ENCODE results near the gene MED10. TPM values are rescaled to one million over a fixed set of nuclear protein-coding genes. Genes with fewer than 3 reads are reported as not detected.
"Not testable (repeated sequence)": the region's sequence is repeated elsewhere in the genome, so short reads cannot be mapped to it uniquely, and the experiment has no call there.

MED10 gene
- total RNA-seq, 3 donors from 2014 or later: 24.7 to 44.9 (median 27.2) TPM

- DNase-seq: no peak
Observed at GRCh38 chr5:6362846-6363245, 15.5 kb downstream of the MED10 start.

GRCh38 chr5:6361101-6361500, 17.2 kb downstream of the MED10 start:
- ATAC-seq (no peak), DNase-seq (no peak)
- H3K9me3 ChIP-seq: no peaks in the 10 kb centered on the region
- H3K4me1 ChIP-seq (ENCODE audit: low read depth): no peaks in the 10 kb centered on the region
- intact Hi-C loops (cut with DNase I, micrococcal nuclease): no loop called here
- H3K4me3 ChIP-seq: no peak overlapping the region
- H3K36me3 ChIP-seq (ENCODE audit: low read depth): no peaks in the 10 kb centered on the region
- TF ChIP-seq CTCF (IDR thresholded peaks at IDR 0.05): no peak

More at GRCh38 chr5:6362846-6363245, 15.5 kb downstream of the MED10 start:
- TF ChIP-seq CTCF (IDR thresholded peaks at IDR 0.05): no peak
- H3K36me3 ChIP-seq (ENCODE audit: low read depth): no peaks in the 10 kb centered on the region
- ATAC-seq: no peak
- intact Hi-C loops (cut with DNase I, micrococcal nuclease): no loop called here
- no peaks in the 10 kb centered on the region for H3K9me3 ChIP-seq
- no peak overlapping the region for H3K4me3 ChIP-seq
- H3K4me1 ChIP-seq (ENCODE audit: low read depth): no peaks in the 10 kb centered on the region

GRCh38 chr5:6360323-6361072, 17.8 kb downstream of the MED10 start:
- DNase-seq (no peak), ATAC-seq (no peak)
- Histone ChIP-seq H3K9me3 (no peaks in the 10 kb centered on the region), H3K4me3 (no peak overlapping the region), H3K36me3 (ENCODE audit: low read depth) (no peaks in the 10 kb centered on the region), H3K4me1 (ENCODE audit: low read depth) (no peaks in the 10 kb centered on the region)
- intact Hi-C loops (cut with DNase I, micrococcal nuclease): no loop called here
- TF ChIP-seq CTCF (IDR thresholded peaks at IDR 0.05): no peak

- TF ChIP-seq CTCF (IDR thresholded peaks at IDR 0.05): no peak
- H3K9me3 ChIP-seq: no peaks in the 10 kb centered on the region
- DNase-seq (no peak), ATAC-seq (peak; percentile 36)
- no peak overlapping the region for H3K4me3 ChIP-seq
- intact Hi-C loops (cut with DNase I, micrococcal nuclease): no loop called here
- no peaks in the 10 kb centered on the region for H3K36me3 ChIP-seq (ENCODE audit: low read depth)
- H3K4me1 ChIP-seq (ENCODE audit: low read depth): no peaks in the 10 kb centered on the region
Observed at GRCh38 chr5:6359555-6360322, 18.6 kb downstream of the MED10 start.

GRCh38 chr5:6358434-6358820, 19.9 kb downstream of the MED10 start:
- H3K9me3 ChIP-seq: no peaks in the 10 kb centered on the region
- ATAC-seq (no peak), DNase-seq (no peak)
- intact Hi-C loops (cut with DNase I, micrococcal nuclease): no loop called here
- no peaks in the 10 kb centered on the region for H3K4me1 ChIP-seq (ENCODE audit: low read depth)
- H3K36me3 ChIP-seq (ENCODE audit: low read depth): no peaks in the 10 kb centered on the region
- no peak overlapping the region for H3K4me3 ChIP-seq
- no peak for TF ChIP-seq CTCF (IDR thresholded peaks at IDR 0.05)

GRCh38 chr5:6357817-6358433, 20.4 kb downstream of the MED10 start:
- H3K4me3 ChIP-seq; H3K9me3 ChIP-seq; intact Hi-C loops (cut with DNase I, micrococcal nuclease); DNase-seq; ATAC-seq; H3K4me1 ChIP-seq (ENCODE audit: low read depth); H3K36me3 ChIP-seq (ENCODE audit: low read depth): not testable (repeated sequence)
